SKM-1 treated with dmso at 0.1 percent for 144 hours (cell line): ENCODE measurements around the gene NUDCD3.
"Not testable (repeated sequence)": the region's sequence is repeated elsewhere in the genome, so short reads cannot be mapped to it uniquely, and the experiment has no call there.

ENCODE experiments used
- DNase-seq: peaks from one replicate; lab custom pipeline; 2025; ENCODE audit not compliant: unreplicated experiment; lab: John Stamatoyannopoulos, UW

NUDCD3 gene

GRCh38 chr7:44518761-44519160 lies 28.3 kb upstream of the NUDCD3 start:
- DNase-seq: no peak

GRCh38 chr7:44517175-44517574 lies 26.7 kb upstream of the NUDCD3 start:
- no peak for DNase-seq

GRCh38 chr7:44515590-44516268 lies 25.3 kb upstream of the NUDCD3 start:
- no peak for DNase-seq

- no peak for DNase-seq
Measured at GRCh38 chr7:44512736-44513135, 22.3 kb upstream of the NUDCD3 start.

GRCh38 chr7:44511863-44512468 lies 21.5 kb upstream of the NUDCD3 start:
- no peak for DNase-seq

GRCh38 chr7:44511236-44511635 lies 20.8 kb upstream of the NUDCD3 start:
- no peak for DNase-seq

GRCh38 chr7:44508328-44509030 lies 18.0 kb upstream of the NUDCD3 start:
- DNase-seq: peak; percentile 39

GRCh38 chr7:44506592-44507288 lies 16.3 kb upstream of the NUDCD3 start:
- not testable (repeated sequence) for DNase-seq

GRCh38 chr7:44505595-44505994 lies 15.1 kb upstream of the NUDCD3 start:
- DNase-seq: no peak

GRCh38 chr7:44498230-44498954 lies 7.9 kb upstream of the NUDCD3 start:
- DNase-seq: no peak

GRCh38 chr7:44497155-44498027 lies 6.9 kb upstream of the NUDCD3 start:
- DNase-seq: no peak

- no peak for DNase-seq
Measured at GRCh38 chr7:44496385-44496784, 5.9 kb upstream of the NUDCD3 start.

- DNase-seq: no peak
Measured at GRCh38 chr7:44494960-44495359, 4.5 kb upstream of the NUDCD3 start.

GRCh38 chr7:44491229-44491628 lies 771 bp upstream of the NUDCD3 start:
- DNase-seq: no peak

- no peak for DNase-seq
Measured at GRCh38 chr7:44489955-44490350, 505 bp downstream of the NUDCD3 start.

GRCh38 chr7:44488955-44489354 lies 1.5 kb downstream of the NUDCD3 start:
- DNase-seq: no peak

GRCh38 chr7:44486693-44487092 lies 3.8 kb downstream of the NUDCD3 start:
- no peak for DNase-seq

- no peak for DNase-seq
Measured at GRCh38 chr7:44486001-44486400, 4.5 kb downstream of the NUDCD3 start.

- DNase-seq: no peak
Measured at GRCh38 chr7:44484482-44485313, 5.8 kb downstream of the NUDCD3 start.
